DMS 273 treated with DMSO at 0.1 percent for 48 hours (cell line): ENCODE data around the gene MAS1.
"Not testable (repeated sequence)": the region's sequence is repeated elsewhere in the genome, so short reads cannot be mapped to it uniquely, and the experiment has no call there.

Experiments
- DNase-seq: peaks from one replicate; lab custom pipeline; 2025; lab: John Stamatoyannopoulos, UW

MAS1 gene

GRCh38 chr6:159919011-159919511 is 28.3 kb downstream of the MAS1 start:
- DNase-seq = no peak

- no peak for DNase-seq
These were observed 29.0 kb downstream of the MAS1 start for GRCh38 chr6:159919800-159920199.

- DNase-seq = not testable (repeated sequence)
These were observed 33.4 kb downstream of the MAS1 start for GRCh38 chr6:159924150-159924549.

GRCh38 chr6:159926542-159927203 is 35.9 kb downstream of the MAS1 start:
- DNase-seq = no peak

GRCh38 chr6:159929819-159930218 is 39.0 kb downstream of the MAS1 start:
- no peak for DNase-seq

GRCh38 chr6:159931112-159931511 is 40.3 kb downstream of the MAS1 start:
- DNase-seq = no peak

GRCh38 chr6:159931846-159932245 is 41.1 kb downstream of the MAS1 start:
- DNase-seq = no peak

- no peak for DNase-seq
These were observed 42.3 kb downstream of the MAS1 start for GRCh38 chr6:159933077-159933476.

GRCh38 chr6:159934181-159934580 is 43.4 kb downstream of the MAS1 start:
- no peak for DNase-seq

- DNase-seq = no peak
These were observed 44.3 kb downstream of the MAS1 start for GRCh38 chr6:159935065-159935464.

GRCh38 chr6:159935633-159936032 is 44.8 kb downstream of the MAS1 start:
- no peak for DNase-seq

GRCh38 chr6:159939591-159940016 is 48.8 kb downstream of the MAS1 start:
- DNase-seq = no peak
